Hepatocyte (in vitro differentiated cells): ENCODE measurements around the gene TRAM2. TPM values are rescaled to one million over a fixed set of nuclear protein-coding genes. Genes with fewer than 3 reads are reported as not detected.

Source experiments
- DNase-seq: peaks from one replicate; pipeline ENCODE4 v3.0.0-alpha.2; 2016; ENCODE audit warnings: low spot score
- H2AFZ ChIP-seq: fragments of 200-600 bp; sonication (generic); 2 replicates; pipeline ENCODE4 v1.6.0; 2016; ENCODE audit warnings: antibody characterized with exemption, mild to moderate bottlenecking
- H3K27ac ChIP-seq: fragments of 200-600 bp; sonication (generic); 2 replicates; pipeline ENCODE4 v1.5.1; 2016; ENCODE audit warnings: mild to moderate bottlenecking
- H3K27me3 ChIP-seq: fragments of 200-600 bp; sonication (generic); 2 replicates; pipeline ENCODE4 v1.6.1; 2016
- H3K36me3 ChIP-seq: fragments of 200-600 bp; sonication (generic); replicated peaks from 2 replicates; pipeline ENCODE4 v1.5.1; 2016; ENCODE audit warnings: low read depth; ENCODE audit not compliant: insufficient read depth
- H3K4me1 ChIP-seq: fragments of 200-600 bp; sonication (generic); 2 replicates; pipeline ENCODE4 v1.5.1; 2016; ENCODE audit warnings: mild to moderate bottlenecking, moderate library complexity; ENCODE audit not compliant: insufficient read depth
- H3K4me2 ChIP-seq: fragments of 200-600 bp; sonication (generic); 2 replicates; pipeline ENCODE4 v1.6.0; 2016
- H3K4me3 ChIP-seq: fragments of 200-600 bp; sonication (generic); 2 replicates; pipeline ENCODE4 v1.5.1; 2016; ENCODE audit warnings: mild to moderate bottlenecking
- H3K79me2 ChIP-seq: fragments of 200-600 bp; sonication (generic); 2 replicates; pipeline ENCODE4 v1.6.0; 2017; ENCODE audit warnings: mild to moderate bottlenecking
- H3K9me2 ChIP-seq: fragments of 200-600 bp; sonication (generic); replicated peaks from 2 replicates; pipeline ENCODE4 v1.6.0; 2017; ENCODE audit warnings: mild to moderate bottlenecking; ENCODE audit not compliant: insufficient read depth
- H3K9me3 ChIP-seq: fragments of 200-600 bp; sonication (generic); 2 replicates; pipeline ENCODE4 v1.5.1; 2016; ENCODE audit warnings: low read depth, mild to moderate bottlenecking
- H4K20me1 ChIP-seq: fragments of 200-600 bp; sonication (generic); 2 replicates; pipeline ENCODE4 v1.6.0; 2016; ENCODE audit warnings: mild to moderate bottlenecking; ENCODE audit not compliant: insufficient read depth, poor library complexity, severe bottlenecking
- CTCF ChIP-seq: fragments of 200-600 bp; sonication (generic); IDR thresholded peaks from 2 replicates; pipeline ENCODE4 v1.5.1; 2016; ENCODE audit warnings: antibody characterized with exemption, mild to moderate bottlenecking; ENCODE audit not compliant: poor library complexity
- EZH2 ChIP-seq: fragments of 200-600 bp; sonication (generic); IDR thresholded peaks from 2 replicates; pipeline ENCODE4 v1.6.1; 2016; ENCODE audit warnings: antibody characterized with exemption, mild to moderate bottlenecking, borderline replicate concordance
- EZH2phosphoT487 ChIP-seq: fragments of 200-600 bp; sonication (generic); IDR thresholded peaks from one replicate; pipeline ENCODE4 v1.6.1; 2018; ENCODE audit warnings: antibody characterized with exemption, mild to moderate bottlenecking, low read depth, moderate library complexity; ENCODE audit not compliant: unreplicated experiment, severe bottlenecking
- WGBS: methylation state at CpG from one replicate; pipeline ENCODE4 v1.1.6; 2016; ENCODE audit warnings: low lambda C conversion rate; ENCODE audit errors: missing lambda C conversion rate; 5-methylcytosine and 5-hydroxymethylcytosine counted together
- polyA plus RNA-seq: library from polyadenylated mRNA; unstranded; fragments of >200 nt; fragmentation: Nextera tagmentation; extraction: Ambion mirVana; gene quantifications from 2 replicates; pipeline ENCODE4 v1.2.1, GENCODE V29; 2016
- total RNA-seq: library from RNA; depleted of rRNA; stranded (reverse); fragments of >200 nt; gene quantifications from 2 replicates; pipeline ENCODE4 v1.2.3, GENCODE V29; 2014

TRAM2 gene
- total and polyA plus RNA-seq, 2 experiments from 2014 or later, result 29.6 to 47.6 TPM

- WGBS, result 97% methylated on average over 2 of the region's 2 CpGs
- Histone ChIP-seq H3K9me2 (no peaks in the 10 kb centered on the region), H3K4me3 (no peak overlapping the region), H3K4me2 (no peak overlapping the region), H3K4me1 (peaks cover under 1% of the 10 kb centered on the region), H3K79me2 (peaks cover 49% of the 10 kb centered on the region), H2AFZ (no peak overlapping the region), H3K27ac (no peak overlapping the region), H4K20me1 (peaks cover 13% of the 10 kb centered on the region), H3K9me3 (no peaks in the 10 kb centered on the region), H3K27me3 (no peaks in the 10 kb centered on the region), H3K36me3 (no peaks in the 10 kb centered on the region)
- TF ChIP-seq EZH2phosphoT487, result no peak
- no peak for TF ChIP-seq CTCF
- TF ChIP-seq EZH2, result no peak
- DNase-seq, result no peak
These were observed 43.4 kb downstream of the TRAM2 start for GRCh38 chr6:52533491-52533890.

GRCh38 chr6:52532457-52532856, 44.4 kb downstream of the TRAM2 start:
- no peak overlapping the region for H2AFZ ChIP-seq
- no peaks in the 10 kb centered on the region for H3K9me2 ChIP-seq
- H3K36me3 ChIP-seq, result no peaks in the 10 kb centered on the region
- no peaks in the 10 kb centered on the region for H3K27me3 ChIP-seq
- WGBS, result 86% methylated on average over 2 of the region's 2 CpGs
- H4K20me1 ChIP-seq, result peaks cover 6% of the 10 kb centered on the region
- peaks cover 39% of the 10 kb centered on the region for H3K79me2 ChIP-seq
- DNase-seq, result no peak
- no peak overlapping the region for H3K4me3 ChIP-seq
- H3K9me3 ChIP-seq, result no peaks in the 10 kb centered on the region
- H3K4me2 ChIP-seq, result no peak overlapping the region
- H3K4me1 ChIP-seq, result no peaks in the 10 kb centered on the region
- H3K27ac ChIP-seq, result no peak overlapping the region
- TF ChIP-seq EZH2phosphoT487 (no peak), CTCF (no peak), EZH2 (no peak)

GRCh38 chr6:52531834-52532233, 45.0 kb downstream of the TRAM2 start:
- TF ChIP-seq CTCF (no peak), EZH2phosphoT487 (no peak), EZH2 (no peak)
- H3K9me3 ChIP-seq, result no peaks in the 10 kb centered on the region
- no peaks in the 10 kb centered on the region for H3K4me1 ChIP-seq
- H3K79me2 ChIP-seq, result peaks cover 32% of the 10 kb centered on the region
- no peak overlapping the region for H3K4me3 ChIP-seq
- no peak for DNase-seq
- H3K27me3 ChIP-seq, result no peaks in the 10 kb centered on the region
- H4K20me1 ChIP-seq, result peaks cover 4% of the 10 kb centered on the region
- 96% methylated on average over 1 of the region's 1 CpG for WGBS
- no peaks in the 10 kb centered on the region for H3K36me3 ChIP-seq
- no peaks in the 10 kb centered on the region for H3K9me2 ChIP-seq
- H3K4me2 ChIP-seq, result no peak overlapping the region
- no peak overlapping the region for H3K27ac ChIP-seq
- H2AFZ ChIP-seq, result no peak overlapping the region

GRCh38 chr6:52531396-52531795, 45.5 kb downstream of the TRAM2 start:
- H3K4me3 ChIP-seq, result no peak overlapping the region
- 97% methylated on average over 4 of the region's 4 CpGs for WGBS
- peaks cover under 1% of the 10 kb centered on the region for H4K20me1 ChIP-seq
- H3K36me3 ChIP-seq, result no peaks in the 10 kb centered on the region
- H3K4me2 ChIP-seq, result no peak overlapping the region
- H3K9me2 ChIP-seq, result no peaks in the 10 kb centered on the region
- H3K27ac ChIP-seq, result no peak overlapping the region
- no peaks in the 10 kb centered on the region for H3K4me1 ChIP-seq
- H3K27me3 ChIP-seq, result no peaks in the 10 kb centered on the region
- no peak for DNase-seq
- peaks cover 31% of the 10 kb centered on the region for H3K79me2 ChIP-seq
- TF ChIP-seq EZH2, result no peak
- no peak for TF ChIP-seq CTCF
- TF ChIP-seq EZH2phosphoT487, result no peak
- H2AFZ ChIP-seq, result no peak overlapping the region
- no peaks in the 10 kb centered on the region for H3K9me3 ChIP-seq
